CD4-positive, alpha-beta T cell treated with Interleukin-15 for 1 hour (primary cell): ENCODE data around the gene SYT17.

ENCODE experiments used
- DNase-seq: peaks from one replicate; pipeline ENCODE4 v3.0.0-alpha.2; 2020

Gene SYT17

DNA sequence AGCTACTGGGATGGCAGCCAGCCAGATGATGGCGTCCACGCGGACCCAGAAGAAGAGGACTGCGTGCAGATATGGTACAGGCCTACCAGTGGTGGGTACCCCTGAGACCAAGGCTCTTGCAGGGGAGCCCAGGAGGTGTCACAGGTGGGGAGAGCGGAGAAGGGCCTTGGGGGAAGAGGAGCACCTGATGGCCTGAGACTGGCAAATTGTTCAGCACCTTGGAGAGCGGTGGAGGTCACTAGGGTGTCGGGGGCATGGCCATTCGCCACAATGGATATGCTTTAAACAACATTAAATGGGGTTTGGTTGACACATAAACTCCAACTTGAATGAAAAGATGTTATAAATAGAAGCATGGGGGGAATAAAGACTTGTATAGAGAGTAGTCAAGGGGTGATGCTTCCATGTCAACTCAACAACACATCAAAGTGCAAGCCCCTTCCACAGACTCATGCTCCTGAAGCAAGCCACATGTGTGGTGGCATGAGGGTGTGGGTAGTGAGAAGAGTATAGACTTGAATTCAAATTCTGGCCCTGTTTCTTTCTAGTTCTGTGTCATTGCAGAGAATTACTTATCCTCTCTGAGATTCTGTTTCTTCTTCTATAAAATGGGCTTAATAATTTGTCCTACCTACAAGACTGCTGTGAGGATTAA, 139.7 kb downstream of the SYT17 start:
- no peak for DNase-seq

DNA sequence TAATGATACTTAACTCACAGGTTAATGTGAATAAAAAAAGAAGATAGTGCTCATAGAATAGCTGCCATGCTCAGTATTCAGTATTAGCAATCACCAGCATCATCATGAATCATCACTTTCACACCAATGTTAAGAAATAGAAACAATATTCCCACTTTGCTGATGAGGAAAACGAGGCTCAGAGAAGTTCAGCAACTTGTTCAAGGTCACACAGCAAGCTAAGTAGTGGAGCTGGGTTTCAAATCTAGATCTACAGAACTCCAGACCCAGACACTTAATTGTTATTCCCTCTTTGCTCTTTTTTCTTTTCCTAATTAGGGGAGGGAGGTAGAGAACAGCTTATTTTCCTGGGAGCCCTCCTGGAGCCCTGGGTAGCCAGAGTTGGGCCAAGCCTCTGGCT, 140.4 kb downstream of the SYT17 start:
- DNase-seq: no peak

DNA sequence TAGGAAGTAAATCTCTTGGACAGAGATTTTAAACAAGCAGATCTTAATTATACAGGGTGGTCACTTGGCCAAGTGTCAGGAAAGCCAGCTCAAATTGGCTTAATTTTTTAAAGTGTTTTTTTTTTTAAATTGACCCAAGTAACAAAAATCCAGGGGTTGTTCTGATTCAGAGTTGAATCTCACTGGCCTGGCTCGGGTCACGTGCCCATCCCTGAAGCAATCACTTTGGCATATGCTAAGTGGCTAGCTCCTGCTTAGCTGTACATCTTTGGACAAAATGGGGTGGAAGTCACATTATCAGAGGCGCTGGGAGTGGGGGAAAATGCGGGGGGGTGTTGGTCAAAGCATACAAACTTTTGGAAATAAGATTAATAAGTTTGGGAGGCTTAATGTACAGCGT, 141.1 kb downstream of the SYT17 start:
- DNase-seq: no peak

DNA sequence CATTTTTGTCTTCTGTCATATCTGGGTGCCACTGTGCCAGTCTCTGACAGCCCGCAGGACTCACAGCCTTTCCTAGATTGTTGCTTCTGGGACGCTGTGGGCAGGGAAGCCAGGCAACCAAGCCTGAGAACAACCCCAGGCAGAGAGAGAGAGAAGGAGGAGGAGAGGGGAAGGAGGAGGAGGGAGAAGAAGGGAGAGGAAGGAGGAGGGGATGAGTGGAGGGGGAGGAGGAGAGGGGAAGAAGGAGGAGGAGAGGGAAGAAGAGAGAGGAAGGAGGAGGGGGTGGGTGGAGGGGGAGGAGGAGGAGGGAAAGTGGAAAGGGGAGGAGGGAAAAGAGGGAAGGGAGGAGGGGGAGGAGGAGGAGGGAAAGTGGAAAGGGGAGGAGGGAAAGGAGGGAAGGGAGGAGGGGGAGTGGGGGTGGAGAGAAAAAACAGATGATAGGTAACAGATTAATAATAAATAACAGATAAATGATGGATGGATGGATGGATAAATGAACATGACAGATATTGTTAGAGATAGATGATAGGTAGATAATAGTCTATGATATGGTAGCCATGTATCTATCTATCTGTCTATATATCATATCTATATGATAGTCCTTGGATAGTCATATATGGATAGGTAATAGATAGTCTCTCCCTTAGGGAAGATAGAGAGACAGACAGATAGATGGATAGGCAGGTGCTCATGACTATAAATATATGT, 146.8 kb downstream of the SYT17 start:
- no peak for DNase-seq

DNA sequence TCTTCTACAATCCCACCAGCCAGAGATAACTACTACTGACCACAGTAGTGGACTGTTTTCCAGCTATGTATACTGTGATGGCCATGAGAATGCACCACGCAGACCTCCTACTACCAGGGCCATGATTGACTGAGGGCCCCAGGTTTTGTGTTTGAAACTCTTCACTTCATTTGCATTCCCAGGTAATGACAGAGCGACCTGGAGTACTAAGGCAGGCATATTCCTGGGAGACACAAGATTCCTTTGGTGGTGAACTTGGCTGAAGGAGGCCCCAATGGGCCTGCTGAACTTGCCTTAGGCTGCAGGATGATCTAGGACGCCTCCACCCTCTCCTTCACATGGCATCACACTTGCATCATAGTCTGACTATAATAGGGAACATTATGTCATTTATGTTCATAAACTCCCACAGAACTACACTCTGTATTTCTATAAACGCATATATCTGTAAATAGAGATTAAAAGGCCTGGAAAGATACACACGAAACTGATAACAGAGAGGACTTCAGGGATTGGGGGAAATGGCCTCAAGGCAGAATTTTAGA, 147.9 kb downstream of the SYT17 start:
- no peak for DNase-seq

DNA sequence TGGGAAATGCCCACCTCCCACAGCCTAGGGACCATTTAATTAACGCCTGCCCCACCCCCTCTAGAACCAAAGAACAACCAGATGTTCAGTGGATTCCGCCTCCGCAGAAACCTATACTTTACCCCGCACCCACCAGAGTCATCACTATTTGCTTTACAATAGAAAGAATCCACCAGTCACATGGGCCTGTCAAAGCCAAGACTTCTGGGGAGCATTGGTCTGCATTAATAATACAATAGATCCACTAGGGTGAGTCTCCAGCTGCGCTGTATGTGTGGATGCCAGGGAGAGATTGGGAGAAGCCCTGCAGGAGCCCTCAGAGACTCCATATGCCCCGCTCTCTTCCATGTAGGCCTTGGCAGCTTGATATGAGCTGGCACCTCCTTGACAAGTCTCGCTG, 148.8 kb downstream of the SYT17 start:
- DNase-seq: no peak
